ENCODE data around the gene SLC41A3. TPM values are rescaled to one million over a fixed set of nuclear protein-coding genes. Genes with fewer than 3 reads are reported as not detected.

Gene SLC41A3
- total RNA-seq, 1 donor from 2014 or later = 58.8 TPM

DNA sequence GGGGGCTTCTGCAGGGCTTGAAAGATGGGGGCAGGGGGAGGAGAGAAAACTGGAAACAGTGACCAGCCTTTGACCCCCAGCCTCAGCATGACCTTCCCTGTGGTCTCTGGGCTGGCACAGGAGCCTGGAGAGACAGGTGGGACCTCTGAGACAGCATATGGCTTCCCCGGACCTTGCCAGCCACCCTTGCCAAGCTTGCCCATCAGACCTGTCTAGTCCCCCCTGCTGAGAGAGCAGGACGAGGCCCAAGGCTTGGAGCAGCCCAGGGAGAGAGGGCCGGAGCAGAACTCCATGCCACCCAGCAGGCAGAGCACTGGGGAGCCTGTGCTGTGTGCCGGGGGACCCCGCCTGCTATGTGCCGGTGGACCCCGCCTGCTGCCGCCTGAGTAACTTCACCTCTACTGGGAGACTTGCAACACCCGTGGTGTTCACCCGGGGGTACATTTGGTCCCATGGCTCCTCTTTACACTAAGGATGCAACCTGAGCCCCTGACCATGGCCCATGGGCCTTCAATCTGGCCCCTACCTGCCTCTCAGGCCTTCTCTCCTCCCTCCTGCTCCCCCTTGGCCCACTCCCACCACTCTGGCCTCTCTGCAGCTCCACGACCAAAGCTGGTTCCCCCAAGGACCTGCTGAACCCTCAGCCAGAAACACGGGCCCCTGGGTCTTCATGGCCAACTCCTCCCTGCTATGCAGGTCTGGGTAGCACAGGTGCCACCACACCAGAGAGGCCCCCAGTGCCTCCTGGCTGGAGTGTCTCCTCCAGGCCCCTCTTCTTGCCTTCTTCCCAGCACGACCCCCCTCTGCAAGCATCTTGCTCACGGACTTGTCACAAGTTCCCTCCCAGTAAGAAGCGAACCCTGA, 21.1 kb upstream of the SLC41A3 start:
- Mint-ChIP-seq H3K9me3 (no peaks in the 10 kb centered on the region), H3K4me1 (peaks cover 9% of the 10 kb centered on the region)
- DNase-seq (ENCODE audit: low read depth, low spot score) = no peak

DNA sequence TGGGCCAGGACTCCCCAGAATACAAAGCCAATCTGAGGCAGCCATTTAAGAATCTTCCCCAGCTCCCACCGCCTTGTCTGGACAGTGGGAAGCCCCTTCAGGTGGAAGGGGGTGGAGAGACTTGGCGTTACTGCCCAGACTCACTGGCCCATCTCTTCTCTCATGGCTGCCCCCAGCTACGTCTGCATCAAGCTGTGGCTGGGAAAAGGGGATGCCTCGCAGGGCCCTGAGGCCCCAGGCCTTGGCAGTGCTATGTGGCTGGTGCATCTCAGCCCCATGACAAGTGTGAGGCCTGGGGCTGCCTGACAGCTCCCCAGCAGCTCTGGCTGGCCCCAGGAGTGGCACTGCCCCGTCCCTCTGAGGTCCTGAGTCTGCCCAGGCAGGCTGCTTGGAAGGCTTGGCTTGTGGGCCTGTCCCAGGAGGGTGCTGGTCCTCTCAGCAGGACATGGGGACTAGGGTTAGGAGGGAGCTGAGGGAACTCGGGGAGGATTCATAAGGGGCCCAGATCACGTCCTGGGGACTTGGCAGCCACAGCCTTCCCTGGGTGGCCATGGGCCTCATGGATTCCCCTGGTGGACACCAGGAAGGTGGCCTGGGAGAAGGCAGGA, 20.2 kb upstream of the SLC41A3 start:
- no peak for DNase-seq (ENCODE audit: low read depth, low spot score)

More for the DNA sequence above, 21.1 kb upstream of the SLC41A3 start:
- H3K4me3 Mint-ChIP-seq = no peak overlapping the region
- H3K27me3 Mint-ChIP-seq (ENCODE audit: low read depth) = no peaks in the 10 kb centered on the region
- no peak overlapping the region for H3K27ac Mint-ChIP-seq (ENCODE audit: unreplicated experiment)
- H3K36me3 Mint-ChIP-seq (ENCODE audit: low read depth) = no peaks in the 10 kb centered on the region
- TF ChIP-seq, protein P1, sequence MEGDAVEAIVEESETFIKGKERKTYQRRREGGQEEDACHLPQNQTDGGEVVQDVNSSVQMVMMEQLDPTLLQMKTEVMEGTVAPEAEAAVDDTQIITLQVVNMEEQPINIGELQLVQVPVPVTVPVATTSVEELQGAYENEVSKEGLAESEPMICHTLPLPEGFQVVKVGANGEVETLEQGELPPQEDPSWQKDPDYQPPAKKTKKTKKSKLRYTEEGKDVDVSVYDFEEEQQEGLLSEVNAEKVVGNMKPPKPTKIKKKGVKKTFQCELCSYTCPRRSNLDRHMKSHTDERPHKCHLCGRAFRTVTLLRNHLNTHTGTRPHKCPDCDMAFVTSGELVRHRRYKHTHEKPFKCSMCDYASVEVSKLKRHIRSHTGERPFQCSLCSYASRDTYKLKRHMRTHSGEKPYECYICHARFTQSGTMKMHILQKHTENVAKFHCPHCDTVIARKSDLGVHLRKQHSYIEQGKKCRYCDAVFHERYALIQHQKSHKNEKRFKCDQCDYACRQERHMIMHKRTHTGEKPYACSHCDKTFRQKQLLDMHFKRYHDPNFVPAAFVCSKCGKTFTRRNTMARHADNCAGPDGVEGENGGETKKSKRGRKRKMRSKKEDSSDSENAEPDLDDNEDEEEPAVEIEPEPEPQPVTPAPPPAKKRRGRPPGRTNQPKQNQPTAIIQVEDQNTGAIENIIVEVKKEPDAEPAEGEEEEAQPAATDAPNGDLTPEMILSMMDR (conservative IDR thresholded peaks at IDR 0.05) = no peak

DNA sequence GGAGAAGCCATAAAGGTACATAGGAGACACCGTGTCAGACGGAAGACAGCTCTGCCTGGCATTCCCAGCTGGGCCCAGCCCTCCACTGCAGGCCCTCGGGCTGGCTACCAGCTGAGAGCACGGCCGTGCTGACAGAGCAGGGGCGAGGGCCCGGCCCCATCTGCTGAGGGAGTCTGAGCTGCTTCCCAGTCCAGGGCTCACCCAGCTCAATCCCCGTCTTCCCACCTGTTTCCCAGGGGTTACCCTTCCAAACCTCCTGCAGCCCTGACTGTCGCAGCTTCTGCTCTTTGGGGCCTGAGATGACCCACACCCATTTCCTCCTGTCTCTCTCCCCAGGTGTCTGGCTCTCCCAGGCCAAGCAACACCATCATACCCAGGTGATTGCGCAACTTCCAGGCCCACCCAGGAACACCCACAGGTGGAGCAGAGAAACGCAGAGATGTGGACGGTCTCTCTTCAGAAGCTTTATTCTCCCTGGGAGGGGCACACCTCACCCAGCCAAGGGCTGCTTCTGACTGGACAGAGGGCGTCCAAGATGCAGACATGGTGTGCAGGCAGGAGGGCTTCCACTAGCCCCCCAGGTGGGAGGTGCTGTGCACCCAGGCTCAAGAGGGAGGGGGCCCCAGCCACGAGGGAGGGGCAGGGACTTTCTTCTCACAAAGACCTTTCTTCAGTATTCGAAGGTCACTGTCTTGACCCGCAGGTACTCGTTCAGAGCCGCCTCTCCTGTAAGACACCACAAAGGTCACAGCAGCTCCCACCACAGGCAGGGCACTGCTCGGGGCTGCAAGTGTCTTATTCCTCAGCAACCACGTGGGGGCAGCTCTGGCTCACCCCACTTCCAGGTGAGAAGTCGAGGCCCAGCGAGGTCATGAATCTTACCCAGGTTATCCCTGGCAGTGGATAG, 19.4 kb upstream of the SLC41A3 start:
- no peaks in the 10 kb centered on the region for H3K36me3 Mint-ChIP-seq (ENCODE audit: low read depth)
- H3K4me3 Mint-ChIP-seq = no peak overlapping the region
- TF ChIP-seq, protein P1 (conservative IDR thresholded peaks at IDR 0.05) = peak; percentile 26
- no peaks in the 10 kb centered on the region for H3K9me3 Mint-ChIP-seq
- no peak for DNase-seq (ENCODE audit: low read depth, low spot score)
- no peaks in the 10 kb centered on the region for H3K27me3 Mint-ChIP-seq (ENCODE audit: low read depth)
- H3K27ac Mint-ChIP-seq (ENCODE audit: unreplicated experiment) = no peak overlapping the region
- H3K4me1 Mint-ChIP-seq = peaks cover 4% of the 10 kb centered on the region

More for the DNA sequence above, 20.2 kb upstream of the SLC41A3 start:
- no peak overlapping the region for H3K4me3 Mint-ChIP-seq
- H3K9me3 Mint-ChIP-seq = no peaks in the 10 kb centered on the region
- H3K36me3 Mint-ChIP-seq (ENCODE audit: low read depth) = no peaks in the 10 kb centered on the region
- no peaks in the 10 kb centered on the region for H3K27me3 Mint-ChIP-seq (ENCODE audit: low read depth)
- TF ChIP-seq, protein P1 (conservative IDR thresholded peaks at IDR 0.05) = no peak
- peaks cover 9% of the 10 kb centered on the region for H3K4me1 Mint-ChIP-seq
- peak overlapping the region; percentile 43 for H3K27ac Mint-ChIP-seq (ENCODE audit: unreplicated experiment)

DNA sequence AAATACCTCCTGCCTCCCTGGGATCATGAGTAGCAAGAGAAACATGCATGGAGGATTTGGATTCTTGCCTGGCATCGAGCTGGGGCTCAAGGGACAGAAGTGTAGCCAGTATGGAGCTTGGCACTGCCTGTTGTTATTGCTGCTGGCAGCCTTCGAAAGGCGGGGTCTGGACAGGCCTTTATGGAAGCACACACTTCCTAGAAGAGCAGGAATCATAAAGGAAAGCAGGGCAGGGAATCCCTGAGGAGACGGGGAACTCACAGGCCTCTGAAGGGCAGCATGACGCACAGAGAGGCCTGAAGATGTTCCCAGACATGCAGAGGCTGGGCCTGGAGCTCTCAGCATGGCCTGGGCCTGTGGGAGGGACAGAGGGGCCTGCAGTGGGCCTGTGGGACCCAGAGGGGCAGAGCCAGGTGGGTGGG, 18.6 kb upstream of the SLC41A3 start:
- Mint-ChIP-seq H3K9me3 (no peaks in the 10 kb centered on the region), H3K4me3 (no peak overlapping the region), H3K27me3 (ENCODE audit: low read depth) (no peaks in the 10 kb centered on the region), H3K27ac (ENCODE audit: unreplicated experiment) (no peak overlapping the region), H3K36me3 (ENCODE audit: low read depth) (no peaks in the 10 kb centered on the region), H3K4me1 (no peaks in the 10 kb centered on the region)
- TF ChIP-seq, protein P1 (conservative IDR thresholded peaks at IDR 0.05) = no peak
- DNase-seq (ENCODE audit: low read depth, low spot score) = no peak

GRCh38 chr3:126102011-126102410, 18.1 kb upstream of the SLC41A3 start:
- Mint-ChIP-seq H3K27ac (ENCODE audit: unreplicated experiment) (no peak overlapping the region), H3K27me3 (ENCODE audit: low read depth) (no peaks in the 10 kb centered on the region), H3K4me1 (no peaks in the 10 kb centered on the region), H3K9me3 (no peaks in the 10 kb centered on the region), H3K36me3 (ENCODE audit: low read depth) (peaks cover 1% of the 10 kb centered on the region), H3K4me3 (no peak overlapping the region)
- no peak for DNase-seq (ENCODE audit: low read depth, low spot score)
- TF ChIP-seq, protein P1 (conservative IDR thresholded peaks at IDR 0.05) = no peak
